Transverse colon (tissue), 4 donors: ENCODE data around the gene SERPINH1. TPM values are rescaled to one million over a fixed set of nuclear protein-coding genes. Genes with fewer than 3 reads are reported as not detected.
A peak's percentile ranks its signal among the peaks of the same experiment; 100 is the strongest.

Experiments used
- DNase-seq: peaks from one replicate; pipeline ENCODE4 v3.0.0-alpha.2; 2019
- H3K27ac ChIP-seq, 4 donors: fragments of 200-600 bp; sonication (generic); 2 replicates each; pipeline ENCODE4 v1.5.1; 2016 to 2018; ENCODE audit warnings: inconsistent platforms in 4 of 4
- H3K27me3 ChIP-seq: fragments of 200-600 bp; sonication (generic); 2 replicates; pipeline ENCODE4 v1.5.1; 2017; ENCODE audit warnings: inconsistent platforms
- H3K36me3 ChIP-seq, 4 donors: fragments of 200-600 bp; sonication (generic); 2 replicates each; pipeline ENCODE4 v1.5.1; 2017 to 2019; ENCODE audit warnings: inconsistent platforms in 4 of 4
- H3K4me1 ChIP-seq, 4 donors: fragments of 200-600 bp; sonication (generic); 2 replicates each; pipeline ENCODE4 v1.5.1; 2017 to 2020; ENCODE audit warnings: inconsistent platforms in 4 of 4
- H3K4me3 ChIP-seq, 4 donors: fragments of 200-600 bp; sonication (generic); 1 replicate in 1 of 4; 2 replicates in 3 of 4; pipeline versions ENCODE4 v1.5.1 to v1.6.1; 2017 to 2019; ENCODE audit warnings: inconsistent platforms in 4 of 4
- H3K9me3 ChIP-seq, 2 donors: fragments of 200-600 bp; sonication (generic); 2 replicates each; pipeline ENCODE4 v1.5.1; 2017 to 2019; ENCODE audit warnings: inconsistent platforms in 2 of 2
- EP300 ChIP-seq: sonication (generic); formaldehyde crosslinking; IDR thresholded peaks from one replicate; pipeline ENCODE4 v1.6.1; 2017; ENCODE audit warnings: antibody characterized with exemption, low read depth
- POLR2A ChIP-seq: fragments of 450-650 bp; IDR thresholded peaks from one replicate; pipeline ENCODE4 v1.6.1; 2016; ENCODE audit warnings: antibody characterized with exemption, mild to moderate bottlenecking, moderate library complexity
- POLR2AphosphoS5 ChIP-seq, 3 donors: sonication (generic); formaldehyde crosslinking; IDR thresholded peaks; one replicate each; pipeline ENCODE4 v1.6.1; 2016; ENCODE audit warnings: antibody characterized with exemption in 3 of 3
- WGBS, 2 donors: methylation state at CpG; one replicate each; pipeline ENCODE4 v1.1.5; 2018; ENCODE audit warnings: low coverage in 1 of 2; 5-methylcytosine and 5-hydroxymethylcytosine counted together
- in situ Hi-C, 4 donors: fragments of 200-750 bp; cut with MboI; loops; one replicate each; pipeline versions ENCODE4 v1.15.0 to v1.15.1; 2017; ENCODE audit warnings: low sequenced_read_pairs in 3 of 4, low pct_ligation_motif_present in 1 of 4, low pct_unique_long_range_greater_than_20kb in 1 of 4
- intact Hi-C: fragments of 100-400 bp; cut with DNase I; formaldehyde crosslinking; loops from one replicate; pipeline ENCODE4 v1.15.1; 2023; ENCODE audit warnings: low total_unique reads
- total RNA-seq, 4 donors: library from RNA; depleted of rRNA; stranded (reverse); fragments of >200 nt; gene quantifications; one replicate each; pipeline ENCODE4 v1.1.0, GENCODE V29; 2016
- TF ChIP-seq, protein P1 (sequence below), 5 experiments: fragments of 200-600 bp in 3 of 5; fragments of 450-650 bp in 2 of 5; sonication (generic) in 3 of 5; IDR thresholded peaks; 1 replicate in 2 of 5; 2 replicates in 3 of 5; pipeline ENCODE4 v1.5.1; 2016 to 2017; ENCODE audit warnings: antibody characterized with exemption in 5 of 5, inconsistent platforms in 3 of 5, mild to moderate bottlenecking in 2 of 5, moderate library complexity in 1 of 5

Gene SERPINH1
- total RNA-seq, 4 donors from 2014 or later: 34.8 to 169 (median 76.0) TPM

DNA sequence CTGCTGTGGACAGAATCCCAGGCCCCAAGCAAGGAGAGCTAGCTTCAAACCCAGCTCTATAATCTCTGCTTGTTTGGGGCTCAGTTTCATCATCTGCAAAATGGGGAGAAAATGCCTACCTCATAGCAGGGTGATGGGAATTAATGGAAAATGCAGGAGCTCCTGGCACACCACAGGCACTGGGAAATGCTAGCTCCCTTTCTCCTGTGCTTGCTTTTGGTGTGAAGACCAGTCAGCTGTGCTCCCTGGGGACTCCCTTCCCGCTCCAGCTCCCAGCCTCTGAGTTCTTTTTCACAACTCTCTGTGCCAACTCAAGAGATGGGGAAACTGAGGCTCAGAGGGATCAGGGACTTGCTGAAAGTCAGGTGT is 8.2 kb upstream of the SERPINH1 start:
- Histone ChIP-seq H3K4me1 (peaks cover 11 to 34% (median 28%) of the 10 kb centered on the region in 4 donors), H3K27ac (peak overlapping the region; percentile 68 to 92 (median 88)), H3K36me3 (no peaks in the 10 kb centered on the region), H3K27me3 (no peaks in the 10 kb centered on the region), H3K4me3 (no peak overlapping the region), H3K9me3 (no peaks in the 10 kb centered on the region)
- TF ChIP-seq EP300 (no peak), POLR2A (no peak), POLR2AphosphoS5 (IDR thresholded peaks at IDR 0.05) (no peak)
- TF ChIP-seq, protein P1, sequence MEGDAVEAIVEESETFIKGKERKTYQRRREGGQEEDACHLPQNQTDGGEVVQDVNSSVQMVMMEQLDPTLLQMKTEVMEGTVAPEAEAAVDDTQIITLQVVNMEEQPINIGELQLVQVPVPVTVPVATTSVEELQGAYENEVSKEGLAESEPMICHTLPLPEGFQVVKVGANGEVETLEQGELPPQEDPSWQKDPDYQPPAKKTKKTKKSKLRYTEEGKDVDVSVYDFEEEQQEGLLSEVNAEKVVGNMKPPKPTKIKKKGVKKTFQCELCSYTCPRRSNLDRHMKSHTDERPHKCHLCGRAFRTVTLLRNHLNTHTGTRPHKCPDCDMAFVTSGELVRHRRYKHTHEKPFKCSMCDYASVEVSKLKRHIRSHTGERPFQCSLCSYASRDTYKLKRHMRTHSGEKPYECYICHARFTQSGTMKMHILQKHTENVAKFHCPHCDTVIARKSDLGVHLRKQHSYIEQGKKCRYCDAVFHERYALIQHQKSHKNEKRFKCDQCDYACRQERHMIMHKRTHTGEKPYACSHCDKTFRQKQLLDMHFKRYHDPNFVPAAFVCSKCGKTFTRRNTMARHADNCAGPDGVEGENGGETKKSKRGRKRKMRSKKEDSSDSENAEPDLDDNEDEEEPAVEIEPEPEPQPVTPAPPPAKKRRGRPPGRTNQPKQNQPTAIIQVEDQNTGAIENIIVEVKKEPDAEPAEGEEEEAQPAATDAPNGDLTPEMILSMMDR (IDR thresholded peaks at IDR 0.05): no peak
- WGBS, 2 donors: 45% methylated on average over 1 of the region's 1 CpG; no CpG with 5 or more reads in 1 of the 2 donors
- in situ Hi-C loops: no loop called here
- no peak for DNase-seq
- intact Hi-C loops: no loop called here

DNA sequence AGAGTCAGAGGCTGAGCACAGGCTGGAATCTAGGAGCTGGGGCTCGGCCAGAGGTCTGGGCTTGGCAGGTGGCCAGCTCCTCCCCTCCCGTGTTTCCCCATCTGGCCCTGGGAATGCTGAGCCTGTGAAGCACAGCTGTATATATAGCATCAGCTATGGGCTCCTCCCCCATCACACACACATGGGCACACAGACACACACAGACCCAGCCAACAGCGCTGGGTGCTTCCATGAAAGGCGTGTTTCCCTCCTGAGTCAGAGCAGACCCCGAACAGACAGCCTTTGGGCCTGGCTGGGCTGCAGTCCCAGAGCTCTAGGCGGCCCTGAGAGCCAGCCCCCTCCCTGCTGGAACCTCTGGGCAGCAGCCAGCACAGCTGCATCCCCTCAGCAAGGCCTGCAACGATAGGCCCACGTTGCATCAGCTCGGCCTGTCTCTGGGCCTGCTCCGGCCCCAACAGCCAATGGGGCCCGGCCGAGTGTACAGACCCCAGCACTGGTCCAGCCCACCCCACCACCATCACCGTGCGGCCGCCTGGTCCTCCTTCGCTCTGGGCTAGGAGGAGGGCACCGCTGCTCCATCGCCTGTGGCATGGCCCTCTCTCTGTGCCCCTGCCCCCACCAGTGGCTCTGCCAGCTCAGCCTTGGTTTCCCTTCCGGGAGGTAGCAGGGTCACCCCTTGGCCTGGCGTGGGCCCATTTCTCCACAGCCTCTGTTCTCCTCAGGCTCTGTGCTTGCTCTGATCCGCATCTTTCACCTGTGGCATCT is 7.6 kb upstream of the SERPINH1 start:
- WGBS, 2 donors: 44 to 60% methylated on average over 2 to 20 of the region's 21 CpGs
- peak; percentile 82 to 93 (median 86) for TF ChIP-seq POLR2AphosphoS5 (IDR thresholded peaks at IDR 0.05)
- TF ChIP-seq, protein P1 (IDR thresholded peaks at IDR 0.05): no peak
- in situ Hi-C loops: no loop called here
- intact Hi-C loops: no loop called here
- Histone ChIP-seq H3K36me3 (no peaks in the 10 kb centered on the region), H3K9me3 (no peaks in the 10 kb centered on the region), H3K4me1 (peaks cover 15 to 39% (median 34%) of the 10 kb centered on the region in 4 donors), H3K27ac (peak overlapping the region; percentile 75 to 92 (median 88)), H3K27me3 (no peaks in the 10 kb centered on the region), H3K4me3 (no peak overlapping the region)
- peak; percentile 82 for DNase-seq

DNA sequence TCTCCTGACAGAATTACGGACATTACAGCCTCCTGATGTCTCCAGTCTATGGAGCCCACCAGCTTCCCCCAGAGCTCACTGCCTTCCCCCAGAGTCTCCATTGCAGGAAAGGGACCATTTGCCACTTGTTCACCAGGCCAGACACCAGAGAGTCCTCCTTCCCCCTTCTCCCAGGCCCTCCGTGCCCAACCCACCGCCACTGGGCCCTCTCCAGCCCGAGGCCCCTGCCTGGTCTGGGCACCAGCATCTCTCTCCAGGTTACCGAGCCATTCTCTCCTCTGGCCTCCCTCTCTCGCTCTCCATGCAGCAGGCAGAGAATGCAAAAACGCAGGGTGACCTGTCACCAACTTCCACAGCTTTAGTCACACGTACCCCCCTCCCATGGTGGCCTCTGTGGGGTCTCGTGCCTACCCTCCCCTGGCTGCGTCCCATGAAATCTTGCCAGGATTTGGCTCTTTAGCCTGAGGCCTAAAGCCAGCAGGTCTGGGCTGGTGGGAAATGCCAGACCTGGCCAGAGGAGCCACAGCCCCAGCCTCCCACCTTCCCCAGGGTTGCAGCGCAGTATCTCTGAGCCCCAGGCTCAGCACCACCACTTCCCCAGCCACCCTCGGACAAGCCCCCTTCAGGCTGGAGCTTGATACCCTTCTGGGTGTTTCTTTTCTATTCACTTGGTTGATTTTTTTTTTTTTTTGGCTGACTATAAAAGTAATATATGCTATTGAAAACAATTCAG is 6.8 kb upstream of the SERPINH1 start:
- TF ChIP-seq, protein P1 (IDR thresholded peaks at IDR 0.05): no peak
- TF ChIP-seq POLR2AphosphoS5 (IDR thresholded peaks at IDR 0.05) (no peak), POLR2A (no peak), EP300 (no peak)
- DNase-seq: no peak
- Histone ChIP-seq H3K27ac (peak overlapping the region; percentile 75 to 92 (median 88)), H3K27me3 (no peaks in the 10 kb centered on the region), H3K4me3 (no peak overlapping the region), H3K9me3 (no peaks in the 10 kb centered on the region), H3K36me3 (no peaks in the 10 kb centered on the region), H3K4me1 (peaks cover 23 to 46% (median 39%) of the 10 kb centered on the region in 4 donors)
- intact Hi-C loops: no loop called here
- 87 to 88% methylated on average over 7 to 12 of the region's 12 CpGs for WGBS, 2 donors
- in situ Hi-C loops: no loop called here

DNA sequence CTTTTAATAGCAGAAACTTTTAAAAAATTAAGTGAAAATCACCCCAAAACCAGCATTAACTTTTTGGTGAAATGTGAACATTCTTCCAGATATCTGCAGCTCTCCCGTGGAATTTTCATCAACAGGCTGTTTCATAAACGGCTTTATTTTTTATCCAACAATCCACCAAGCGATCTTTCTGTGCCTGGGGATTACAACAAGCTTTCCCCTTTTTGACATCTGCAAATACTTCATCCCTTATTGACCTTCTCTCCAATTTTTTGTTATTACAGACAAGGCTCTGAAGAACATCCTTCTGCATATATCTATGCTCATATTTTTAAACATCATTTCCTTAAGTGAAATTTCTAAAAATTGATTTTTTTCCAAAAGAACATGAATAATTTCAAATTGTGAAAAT is 5.8 kb upstream of the SERPINH1 start:
- H3K4me1 ChIP-seq: peaks cover 31 to 57% (median 43%) of the 10 kb centered on the region in 4 donors
- intact Hi-C loops: no loop called here
- no peak for DNase-seq
- peak overlapping the region in 3 of 4 donors; percentile 96 to 98 (median 98) for H3K27ac ChIP-seq
- no peaks in the 10 kb centered on the region for H3K36me3 ChIP-seq
- H3K4me3 ChIP-seq: no peak overlapping the region
- in situ Hi-C loops: no loop called here
- 82 to 86% methylated on average over 3 of the region's 3 CpGs for WGBS, 2 donors
- H3K27me3 ChIP-seq: no peaks in the 10 kb centered on the region
- TF ChIP-seq POLR2A: no peak
- no peak for TF ChIP-seq POLR2AphosphoS5 (IDR thresholded peaks at IDR 0.05)
- TF ChIP-seq, protein P1 (IDR thresholded peaks at IDR 0.05): no peak
- no peak for TF ChIP-seq EP300
- no peaks in the 10 kb centered on the region for H3K9me3 ChIP-seq
